Measurements from ENCODE around the gene ZNF385B.

DNA sequence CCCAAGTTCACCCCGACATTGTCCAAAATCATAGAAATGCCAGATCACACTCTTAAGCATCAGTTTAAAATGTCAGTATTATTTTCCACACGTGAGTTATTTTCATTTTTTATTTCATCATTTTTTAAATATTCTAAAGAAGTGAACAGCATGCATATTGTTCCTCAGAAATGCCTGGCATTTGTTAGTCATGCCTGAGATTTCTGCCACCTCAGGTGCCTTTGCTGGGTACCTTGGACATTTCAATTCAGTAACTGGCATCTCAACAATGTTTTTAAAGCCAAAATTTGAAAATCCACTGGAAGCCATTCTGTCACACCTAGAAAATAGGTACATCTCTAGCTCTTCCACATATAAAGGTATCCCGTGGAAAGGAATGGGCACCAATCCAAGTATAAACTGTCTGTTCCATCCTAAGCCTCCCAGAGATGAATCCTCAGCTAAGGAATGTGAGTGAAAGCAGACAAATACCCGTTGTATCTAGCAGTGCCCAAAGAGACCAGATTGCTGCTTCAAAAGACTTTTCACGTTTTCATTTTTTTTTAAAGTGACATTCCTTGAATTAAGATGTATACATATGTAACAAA, 159.8 kb downstream of the ZNF385B start:
- TF ChIP-seq EZH2phosphoT487 (conservative IDR thresholded peaks at IDR 0.05; ENCODE audit: low read length) (no peak), CTCF (IDR thresholded peaks at IDR 0.05; ENCODE audit: insufficient read depth, low read length, poor library complexity, severe bottlenecking) (no peak)
